Right cardiac atrium (tissue), 5 donors: Measurements from ENCODE around the gene HK1. TPM values are rescaled to one million over a fixed set of nuclear protein-coding genes. Genes with fewer than 3 reads are reported as not detected.
A peak's percentile ranks its signal among the peaks of the same experiment; 100 is the strongest.
"Not testable (repeated sequence)": the region's sequence is repeated elsewhere in the genome, so short reads cannot be mapped to it uniquely, and the experiment has no call there.

Source experiments
- ATAC-seq, 2 donors: fragments of 200-7000 bp; cut with Tn5 transposase; one replicate each; pipeline versions ENCODE4 v1.8.0 to v1.9.1; 2020; ENCODE audit warnings: moderate library complexity in 2 of 2, mild to moderate bottlenecking in 1 of 2
- DNase-seq, 3 donors: peaks; one replicate each; pipeline ENCODE4 v3.0.0-alpha.2; 2020
- H3K27ac ChIP-seq: one replicate; pipeline ENCODE4 v1.5.1; 2013; ENCODE audit warnings: mild to moderate bottlenecking, low read length, control low read depth, moderate library complexity
- H3K27me3 ChIP-seq: one replicate; pipeline ENCODE4 v1.6.1; 2013; ENCODE audit not compliant: control insufficient read depth, insufficient read depth
- H3K4me1 ChIP-seq: one replicate; pipeline ENCODE4 v1.6.1; 2013; ENCODE audit warnings: low read length; ENCODE audit not compliant: control insufficient read depth, insufficient read depth
- H3K4me3 ChIP-seq: one replicate; pipeline ENCODE4 v1.5.1; 2013; ENCODE audit warnings: low read length, control low read depth
- H3K9me3 ChIP-seq: one replicate; pipeline ENCODE4 v1.6.1; 2013; ENCODE audit warnings: low read length; ENCODE audit not compliant: control insufficient read depth
- WGBS: extraction: QIAGEN DNeasy Blood & Tissue Kit; methylation state at CpG from one replicate; pipeline ENCODE4 v1.1.7; 2013; 5-methylcytosine and 5-hydroxymethylcytosine counted together
- intact Hi-C, 4 donors: fragments of 100-400 bp; cut with DNase I; formaldehyde crosslinking; loops; one replicate each; pipeline versions ENCODE4 v1.11.0 to v1.14.0; 2022 to 2023
- polyA plus RNA-seq: library from polyadenylated mRNA; stranded (reverse); fragments of 200-250 nt; gene quantifications from one replicate; pipeline ENCODE4 v1.2.3, GENCODE V29; 2013
- total RNA-seq, 4 donors: library from RNA; stranded (reverse); fragmentation: NEBNext Ultra II Directional; extraction: Animal tissue kit (Norgen Biotek cat#: 25700); gene quantifications; one replicate each; pipeline ENCODE4 v1.2.1, GENCODE V29; 2021
- donor health status: healthy with polysubstance abuse.
- donor health status: DM: no; HTN: yes; CAD: no.
- donor health status: DM: no; HTN: no; CAD: no.
- donor health status: DM: no; HTN: yes; CAD: no; lungs with severe emphysema.
- donor health status: DM: yes; HTN: yes; CAD: no.

HK1 gene
- total and polyA plus RNA-seq, 5 donors = 165 to 313 (median 278) TPM

DNA sequence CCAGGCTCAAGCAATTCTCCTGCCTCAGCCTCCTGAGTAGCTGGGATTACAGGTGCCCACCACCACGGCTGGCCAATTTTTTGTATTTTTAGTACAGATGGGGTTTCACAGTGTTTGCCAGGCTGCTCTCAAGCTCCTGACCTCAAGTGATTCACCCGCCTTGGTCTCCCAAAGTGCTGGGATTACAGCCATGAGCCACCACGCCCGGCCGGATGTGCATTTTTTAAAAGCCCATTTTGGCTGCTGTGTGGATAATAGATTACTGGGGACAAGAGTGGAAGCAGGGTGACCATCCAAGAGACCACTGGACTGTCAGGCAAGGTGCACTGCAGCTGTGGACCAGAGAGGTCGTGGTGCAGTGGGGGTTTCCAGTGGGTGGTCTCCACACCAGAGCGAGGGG is 36.7 kb upstream of the HK1 start:
- Histone ChIP-seq H3K27ac (no peak overlapping the region), H3K27me3 (no peaks in the 10 kb centered on the region), H3K9me3 (no peaks in the 10 kb centered on the region), H3K4me1 (peaks cover 3% of the 10 kb centered on the region), H3K4me3 (no peak overlapping the region)
- ATAC-seq = no peak
- intact Hi-C loops = no loop called here
- DNase-seq = no peak
- 78% methylated on average over 7 of the region's 7 CpGs for WGBS

- no peak overlapping the region for H3K27ac ChIP-seq
- peaks cover 3% of the 10 kb centered on the region for H3K4me1 ChIP-seq
- DNase-seq = no peak
- no peak overlapping the region for H3K4me3 ChIP-seq
- no peaks in the 10 kb centered on the region for H3K9me3 ChIP-seq
- WGBS = 80% methylated on average over 11 of the region's 11 CpGs
- intact Hi-C loops = no loop called here
- no peaks in the 10 kb centered on the region for H3K27me3 ChIP-seq
- no peak for ATAC-seq
These were observed 36.0 kb upstream of the HK1 start for GRCh38 chr10:69242040-69242851.

DNA sequence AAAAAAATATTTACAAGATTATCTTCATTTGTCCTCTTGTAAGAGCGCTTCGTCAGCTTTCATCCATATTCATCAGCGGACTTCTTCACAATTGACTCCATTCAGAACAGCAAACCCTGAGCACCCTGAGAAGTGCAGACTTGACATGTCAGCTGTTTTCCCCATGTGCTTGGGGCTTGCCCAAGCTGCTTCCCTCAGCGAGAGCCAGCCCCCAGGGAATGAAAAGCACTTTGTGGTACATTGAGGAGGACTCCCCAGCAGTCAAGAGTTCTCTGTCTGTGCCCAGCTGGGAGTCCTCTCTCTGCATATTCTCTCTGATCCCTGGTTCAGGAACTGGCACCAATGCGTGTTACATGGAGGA is 35.5 kb upstream of the HK1 start:
- H3K9me3 ChIP-seq = no peaks in the 10 kb centered on the region
- no peaks in the 10 kb centered on the region for H3K27me3 ChIP-seq
- no peak for DNase-seq
- no peak for ATAC-seq
- intact Hi-C loops = no loop called here
- H3K4me3 ChIP-seq = no peak overlapping the region
- peaks cover 3% of the 10 kb centered on the region for H3K4me1 ChIP-seq
- H3K27ac ChIP-seq = no peak overlapping the region
- WGBS = 71% methylated on average over 5 of the region's 5 CpGs

DNA sequence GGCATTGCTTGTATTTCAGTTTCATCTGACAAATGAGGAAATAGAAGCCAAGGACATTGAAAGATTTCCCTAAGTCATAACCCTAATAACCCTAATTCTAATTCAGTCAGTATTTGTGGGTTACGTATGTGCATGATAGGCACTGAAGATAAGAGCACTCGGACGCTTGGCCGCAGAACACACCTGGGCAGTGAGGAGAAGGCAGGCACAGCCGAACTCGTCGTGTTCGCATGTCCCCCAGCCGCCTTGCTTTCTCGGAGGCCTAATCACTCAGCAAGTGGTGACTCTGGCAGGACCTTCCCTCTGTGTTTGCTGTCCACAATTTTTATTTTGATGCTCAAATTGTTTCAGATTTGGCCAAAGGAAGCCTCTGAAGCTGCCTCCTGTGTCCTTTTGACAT is 34.5 kb upstream of the HK1 start:
- H3K4me3 ChIP-seq = no peak overlapping the region
- ATAC-seq (no peak), DNase-seq (no peak)
- 94% methylated on average over 10 of the region's 10 CpGs for WGBS
- H3K27ac ChIP-seq = no peak overlapping the region
- H3K27me3 ChIP-seq = no peaks in the 10 kb centered on the region
- no peaks in the 10 kb centered on the region for H3K9me3 ChIP-seq
- intact Hi-C loops = no loop called here
- H3K4me1 ChIP-seq = peaks cover 3% of the 10 kb centered on the region

- H3K27ac ChIP-seq = no peak overlapping the region
- WGBS = 91% methylated on average over 5 of the region's 5 CpGs
- DNase-seq (no peak), ATAC-seq (no peak)
- H3K4me1 ChIP-seq = no peaks in the 10 kb centered on the region
- H3K9me3 ChIP-seq = no peaks in the 10 kb centered on the region
- intact Hi-C loops = no loop called here
- no peaks in the 10 kb centered on the region for H3K27me3 ChIP-seq
- H3K4me3 ChIP-seq = no peak overlapping the region
These were observed 32.3 kb upstream of the HK1 start for GRCh38 chr10:69246036-69246435.

- H3K27ac ChIP-seq = no peak overlapping the region
- DNase-seq (no peak), ATAC-seq (no peak)
- no peaks in the 10 kb centered on the region for H3K27me3 ChIP-seq
- intact Hi-C loops = no loop called here
- H3K9me3 ChIP-seq = no peaks in the 10 kb centered on the region
- 83% methylated on average over 14 of the region's 14 CpGs for WGBS
- H3K4me1 ChIP-seq = no peaks in the 10 kb centered on the region
- H3K4me3 ChIP-seq = no peak overlapping the region
These were observed 31.5 kb upstream of the HK1 start for GRCh38 chr10:69246581-69247312.

- Histone ChIP-seq H3K4me3 (no peak overlapping the region), H3K27ac (no peak overlapping the region), H3K4me1 (no peaks in the 10 kb centered on the region), H3K9me3 (no peaks in the 10 kb centered on the region), H3K27me3 (no peaks in the 10 kb centered on the region)
- intact Hi-C loops = no loop called here
- 94% methylated on average over 13 of the region's 13 CpGs for WGBS
- ATAC-seq (peak in 1 of 2 donors; percentile 14), DNase-seq (no peak)
These were observed 31.0 kb upstream of the HK1 start for GRCh38 chr10:69247313-69247710.

DNA sequence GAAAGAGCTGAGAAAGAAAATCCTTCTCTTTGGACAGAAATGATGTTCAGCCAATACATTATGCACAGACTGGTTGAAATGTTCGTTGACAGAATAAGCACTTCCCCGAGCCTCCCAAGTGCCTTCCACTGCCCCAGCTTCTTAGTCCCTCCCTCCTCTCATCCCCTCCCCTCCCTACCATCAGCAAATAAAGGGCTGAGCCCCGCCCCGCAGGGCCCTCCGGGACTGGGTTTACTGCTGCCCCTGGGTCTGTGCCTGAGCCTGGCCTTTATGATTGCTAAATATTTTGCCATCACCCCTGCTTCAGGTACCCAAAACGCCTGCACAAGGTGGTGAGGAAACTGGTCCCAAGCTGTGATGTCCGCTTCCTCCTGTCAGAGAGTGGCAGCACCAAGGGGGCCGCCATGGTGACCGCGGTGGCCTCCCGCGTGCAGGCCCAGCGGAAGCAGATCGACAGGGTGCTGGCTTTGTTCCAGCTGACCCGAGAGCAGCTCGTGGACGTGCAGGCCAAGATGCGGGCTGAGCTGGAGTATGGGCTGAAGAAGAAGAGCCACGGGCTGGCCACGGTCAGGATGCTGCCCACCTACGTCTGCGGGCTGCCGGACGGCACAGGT is 30.1 kb upstream of the HK1 start:
- no peak overlapping the region for H3K4me3 ChIP-seq
- no peaks in the 10 kb centered on the region for H3K27me3 ChIP-seq
- no peak for DNase-seq
- no peaks in the 10 kb centered on the region for H3K9me3 ChIP-seq
- WGBS = 83% methylated on average over 24 of the region's 24 CpGs
- H3K27ac ChIP-seq = no peak overlapping the region
- H3K4me1 ChIP-seq = no peaks in the 10 kb centered on the region
- intact Hi-C loops = no loop called here
- no peak for ATAC-seq

GRCh38 chr10:69250041-69250440 is 28.3 kb upstream of the HK1 start:
- ATAC-seq (no peak), DNase-seq (no peak)
- 95% methylated on average over 14 of the region's 14 CpGs for WGBS
- Histone ChIP-seq H3K4me1 (no peaks in the 10 kb centered on the region), H3K4me3 (no peak overlapping the region), H3K27me3 (no peaks in the 10 kb centered on the region), H3K27ac (no peak overlapping the region), H3K9me3 (no peaks in the 10 kb centered on the region)
- intact Hi-C loops = no loop called here

GRCh38 chr10:69251417-69251816 is 26.9 kb upstream of the HK1 start:
- intact Hi-C loops, H3K4me1 ChIP-seq, H3K4me3 ChIP-seq, H3K27ac ChIP-seq, H3K9me3 ChIP-seq, ATAC-seq, DNase-seq, H3K27me3 ChIP-seq: not testable (repeated sequence)
- 94% methylated on average over 2 of the region's 2 CpGs for WGBS

- ATAC-seq = no peak
- H3K9me3 ChIP-seq = no peaks in the 10 kb centered on the region
- no peaks in the 10 kb centered on the region for H3K27me3 ChIP-seq
- H3K4me3 ChIP-seq = no peak overlapping the region
- intact Hi-C loops = no loop called here
- no peaks in the 10 kb centered on the region for H3K4me1 ChIP-seq
- 85% methylated on average over 3 of the region's 3 CpGs for WGBS
- no peak for DNase-seq
- no peak overlapping the region for H3K27ac ChIP-seq
These were observed 25.1 kb upstream of the HK1 start for GRCh38 chr10:69253171-69253570.
